HG03520 (cell line): ENCODE results near the gene OPN1SW.

ENCODE experiments used
- ATAC-seq: cut with Tn5 transposase; IDR thresholded peaks from one replicate; pipeline ENCODE4 v1.9.1; 2021; ENCODE audit warnings: mild to moderate bottlenecking, moderate library complexity; ENCODE audit not compliant: unreplicated experiment

OPN1SW gene

DNA sequence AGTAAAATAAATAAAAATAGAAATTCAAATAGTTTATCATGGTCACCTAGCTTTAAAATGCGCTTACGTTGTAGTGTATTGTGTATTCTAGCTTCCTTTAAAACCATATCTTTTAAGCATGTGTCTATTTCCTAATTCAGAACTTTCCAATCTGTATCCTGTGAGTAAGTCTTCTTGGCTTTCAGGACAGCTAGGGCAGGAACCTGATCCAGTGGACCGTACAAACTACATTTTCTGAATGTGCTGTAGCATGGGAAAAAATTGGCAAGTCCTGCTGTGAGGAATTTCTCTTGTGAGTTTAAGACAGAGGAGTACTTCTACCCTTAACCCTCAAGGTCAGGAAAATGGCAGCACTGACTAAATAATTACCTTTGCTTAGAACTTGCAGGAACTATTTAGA, 12.1 kb downstream of the OPN1SW start:
- no peak for ATAC-seq

DNA sequence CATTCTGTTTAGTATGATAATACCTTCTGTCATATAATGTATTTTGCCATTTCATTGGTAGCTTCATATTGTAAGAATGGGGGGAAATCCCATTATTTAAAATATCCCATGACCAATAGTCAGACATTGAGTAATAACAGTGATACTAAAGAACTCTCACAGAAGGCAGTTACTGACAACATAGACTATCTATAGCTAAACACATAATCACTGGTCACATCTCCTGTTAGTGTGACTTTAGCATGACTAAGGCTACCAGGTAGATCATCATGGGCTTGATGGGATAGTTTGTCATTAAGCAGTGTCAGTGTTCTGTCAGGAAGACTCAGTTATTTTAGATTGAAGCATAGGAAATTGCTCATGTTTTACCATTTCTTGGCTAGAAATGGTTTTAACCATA, 16.4 kb downstream of the OPN1SW start:
- no peak for ATAC-seq

DNA sequence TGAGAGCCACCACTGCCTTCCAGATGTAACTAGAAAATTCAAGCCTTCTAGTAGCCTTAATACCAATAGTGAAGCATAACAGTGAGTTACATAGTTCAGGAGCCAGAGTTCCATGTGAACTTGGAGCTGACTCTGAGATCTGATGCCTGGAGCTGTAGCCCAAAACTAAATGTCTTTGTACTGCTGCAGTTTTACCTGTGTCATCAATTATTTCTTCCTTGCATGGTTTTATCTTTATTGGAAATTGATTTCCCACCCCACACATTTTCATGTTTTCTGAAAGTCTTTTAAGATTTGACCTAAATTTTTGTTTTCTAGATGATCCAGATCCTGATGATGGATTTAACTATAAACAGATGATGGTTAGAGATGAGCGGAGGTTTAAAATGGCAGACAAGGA, 17.0 kb downstream of the OPN1SW start:
- no peak for ATAC-seq

DNA sequence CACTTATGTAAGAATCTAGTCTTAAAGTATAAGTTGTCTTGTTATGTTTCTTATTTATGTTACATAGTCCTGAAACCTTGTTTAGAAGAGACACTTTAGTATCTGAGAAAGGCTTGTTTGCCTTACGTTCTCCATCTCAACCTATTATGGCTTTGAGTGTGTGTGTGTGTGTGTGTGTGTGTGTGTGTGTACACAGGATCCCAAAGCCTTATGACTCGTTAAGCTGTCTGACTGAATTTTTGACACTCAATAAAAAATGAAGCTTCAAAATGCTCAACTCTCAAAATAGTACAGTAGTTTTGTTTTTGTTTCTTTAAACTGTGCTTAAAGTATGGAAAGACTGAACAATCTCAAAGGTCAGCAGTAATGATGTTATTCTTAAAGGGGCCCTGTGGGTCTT, 18.4 kb downstream of the OPN1SW start:
- ATAC-seq, result no peak

DNA sequence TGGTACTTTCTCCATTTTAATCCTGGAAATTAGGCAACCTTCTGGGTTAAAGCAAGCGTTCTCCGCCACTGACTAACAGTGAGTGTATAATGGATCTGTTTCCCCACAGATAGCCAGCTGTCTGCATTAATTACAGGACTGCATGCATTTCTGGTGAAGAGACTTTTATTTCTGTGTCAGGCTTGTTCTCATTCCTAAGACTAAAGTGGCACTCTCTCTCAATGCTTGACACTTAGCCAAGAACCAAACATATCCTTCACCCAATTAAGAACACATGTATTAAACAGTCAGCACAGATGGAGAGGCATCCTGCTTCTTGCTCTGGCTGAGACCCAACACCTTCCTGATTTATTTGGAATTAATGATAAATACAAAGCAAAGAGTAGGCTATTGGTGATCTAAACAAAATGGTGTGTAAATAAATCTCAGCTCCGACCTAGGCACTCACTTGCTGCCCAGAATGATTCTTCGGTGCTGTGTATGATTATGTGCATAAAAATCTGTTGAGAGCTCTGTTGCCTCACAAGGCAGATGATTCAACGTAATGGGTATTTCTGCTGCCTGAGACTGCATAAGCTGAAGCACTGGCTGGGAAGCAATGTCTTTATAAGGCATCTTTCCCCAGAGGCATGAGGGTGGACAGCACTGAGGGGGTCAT, 19.6 kb downstream of the OPN1SW start:
- ATAC-seq, result no peak

DNA sequence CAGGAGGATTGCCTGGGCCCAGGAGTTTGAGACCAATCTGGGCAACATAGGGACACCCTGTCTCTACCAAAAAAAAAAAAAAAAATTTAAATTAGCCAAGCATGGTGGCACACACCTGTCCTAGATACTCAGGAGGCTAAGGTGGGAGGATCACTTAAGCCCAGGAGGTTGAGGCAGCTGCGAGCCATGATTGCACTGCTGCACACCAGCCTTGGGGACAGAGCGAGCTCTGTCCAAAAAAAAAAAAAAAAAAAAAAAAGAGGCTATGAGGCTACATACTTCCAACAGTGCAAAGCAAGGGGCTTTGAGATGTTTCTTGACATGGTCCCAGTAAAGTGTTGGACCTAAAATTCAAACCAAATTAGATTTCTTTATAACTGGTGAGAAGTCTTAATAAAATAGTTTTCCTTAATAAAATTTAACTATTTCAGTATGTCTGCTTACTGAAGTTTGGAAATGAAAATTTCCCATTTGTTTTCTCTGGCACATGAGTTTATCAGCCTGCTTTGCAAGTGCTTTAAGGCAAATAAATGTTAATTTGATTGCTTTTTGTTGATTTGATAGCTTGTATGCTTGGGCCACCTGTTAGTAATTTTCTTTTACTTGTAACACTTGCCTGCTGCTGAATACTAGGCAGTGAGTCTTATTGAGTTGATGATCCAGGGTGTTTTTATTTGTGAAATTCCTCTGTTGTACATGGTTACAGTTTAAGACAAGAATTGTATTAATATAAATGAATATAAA, 20.3 kb downstream of the OPN1SW start:
- no peak for ATAC-seq

DNA sequence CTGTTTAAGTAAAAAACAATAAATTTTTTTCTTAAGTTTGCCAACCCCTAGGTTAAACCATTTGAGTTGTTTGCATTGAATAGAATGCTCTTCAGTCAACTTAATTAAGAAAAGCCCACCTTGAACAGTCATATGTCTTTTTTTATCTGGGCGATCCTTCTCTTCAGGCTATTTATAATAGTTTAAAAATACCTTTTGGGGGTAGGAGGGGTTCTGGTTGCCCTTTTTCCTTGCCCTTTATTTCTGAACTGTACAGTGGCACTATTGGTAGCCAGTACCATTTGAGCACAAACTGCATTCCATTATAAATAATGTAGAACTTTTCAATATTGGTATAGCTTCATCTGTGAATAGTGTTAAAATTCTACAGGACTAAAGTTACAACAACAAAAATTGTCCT, 23.3 kb downstream of the OPN1SW start:
- ATAC-seq, result no peak

DNA sequence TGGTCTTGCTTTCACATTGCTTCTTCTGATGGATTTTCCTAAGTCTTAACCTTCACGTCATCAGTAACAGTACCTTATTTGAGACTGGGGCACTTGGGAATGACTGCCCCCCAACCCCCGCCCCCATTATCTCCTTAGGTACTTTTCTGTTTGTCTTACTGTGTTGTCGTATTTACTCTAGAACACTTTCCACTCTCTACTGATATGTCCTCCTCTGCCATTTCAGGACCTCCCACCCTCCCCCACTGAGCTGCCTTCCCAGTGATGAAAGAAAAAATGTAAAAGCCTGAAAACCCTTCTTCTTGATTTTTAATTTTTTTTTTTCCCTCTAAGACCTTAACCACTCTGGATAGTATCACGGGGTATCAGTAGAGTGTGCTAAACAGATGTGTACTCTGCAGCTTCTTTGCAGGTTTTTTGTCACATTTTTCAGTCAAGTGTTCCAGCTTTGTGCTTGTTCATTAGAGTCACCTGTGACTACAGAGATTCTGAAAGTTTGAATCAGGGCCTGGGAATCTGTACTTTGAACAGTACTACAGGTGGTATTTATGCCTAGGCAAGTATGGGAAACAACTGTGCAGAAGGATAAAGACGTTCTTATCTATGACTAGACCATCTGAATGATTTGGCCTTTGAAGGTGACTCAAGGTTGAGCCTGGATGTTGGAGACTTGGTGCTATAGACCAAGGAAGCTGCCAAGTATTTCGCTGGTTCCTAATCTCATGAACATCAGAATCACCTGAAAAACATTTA, 28.1 kb downstream of the OPN1SW start:
- ATAC-seq, result no peak

DNA sequence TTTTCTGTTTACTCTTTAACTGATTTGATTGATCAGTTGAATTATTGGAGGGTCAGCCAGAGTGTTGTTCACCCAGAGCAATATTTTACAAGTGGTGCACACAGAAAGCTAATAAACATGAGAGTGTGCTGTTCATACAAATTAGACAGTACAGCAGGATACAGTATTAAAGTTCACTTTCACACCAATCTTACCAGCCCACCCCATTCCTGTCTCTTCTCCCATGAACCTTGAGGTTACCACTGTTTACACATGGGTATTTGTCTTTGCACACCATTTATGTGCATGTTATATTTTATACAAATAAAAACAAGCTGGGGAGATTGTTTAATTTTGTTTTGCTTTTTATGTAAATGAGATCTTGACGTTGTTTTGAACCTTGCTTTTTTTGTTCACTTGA, 29.9 kb downstream of the OPN1SW start:
- no peak for ATAC-seq

DNA sequence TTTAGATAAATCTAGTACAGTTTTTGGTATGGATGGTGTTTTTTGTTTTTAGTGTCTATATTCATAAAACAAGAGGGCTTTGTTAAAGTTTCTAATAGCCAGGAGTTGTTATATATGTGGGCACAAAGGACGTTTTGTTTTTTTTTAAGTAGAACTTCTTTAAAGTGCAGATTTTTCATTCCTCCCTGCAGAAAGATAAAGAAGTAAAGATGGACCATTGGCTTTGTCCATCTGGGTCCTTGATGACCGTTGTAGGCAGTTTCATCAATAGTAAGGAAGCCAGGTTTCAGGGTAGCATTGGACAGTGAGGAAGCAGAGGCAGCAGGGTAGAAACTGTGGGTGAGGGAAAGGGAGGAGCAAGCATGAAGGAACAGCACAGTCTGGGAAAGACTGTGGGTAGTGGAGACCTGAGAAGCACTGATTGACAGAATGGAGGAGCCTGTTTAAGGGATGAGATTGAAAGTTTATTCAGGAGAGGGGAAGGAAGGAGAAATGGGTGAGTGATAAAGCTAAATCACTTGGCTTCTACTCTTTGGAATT, 31.2 kb downstream of the OPN1SW start:
- no peak for ATAC-seq

DNA sequence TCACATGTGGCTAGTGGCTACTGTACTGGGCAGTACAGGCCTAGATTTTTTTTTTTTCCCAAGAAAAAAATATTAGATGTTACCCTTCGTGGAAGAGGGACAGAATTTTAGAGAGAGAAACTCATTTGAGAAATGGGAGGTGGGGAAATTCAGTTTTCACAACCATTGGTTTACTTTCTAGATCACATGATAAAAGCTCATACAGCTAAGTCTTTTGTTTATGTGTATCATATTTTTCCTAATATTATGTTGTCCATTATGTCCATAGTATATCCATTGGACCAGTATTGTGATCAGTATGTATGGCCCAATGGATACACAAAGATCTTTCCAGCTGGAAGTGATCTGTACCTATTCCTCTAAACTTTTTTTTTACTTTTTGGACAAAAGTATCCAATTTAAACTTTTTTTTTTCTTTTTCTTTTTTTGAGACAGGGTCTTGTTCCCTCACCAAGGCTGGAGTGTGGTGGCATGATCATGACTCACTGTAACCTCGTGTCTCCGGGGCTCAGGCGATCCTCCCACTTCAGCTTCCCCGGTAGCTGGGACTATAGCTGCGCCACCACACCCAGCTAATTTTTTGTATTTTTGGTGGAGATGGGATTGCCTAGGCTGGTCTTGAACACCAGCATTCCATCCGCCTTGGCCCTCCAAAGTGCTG, 32.4 kb downstream of the OPN1SW start:
- ATAC-seq, result no peak

DNA sequence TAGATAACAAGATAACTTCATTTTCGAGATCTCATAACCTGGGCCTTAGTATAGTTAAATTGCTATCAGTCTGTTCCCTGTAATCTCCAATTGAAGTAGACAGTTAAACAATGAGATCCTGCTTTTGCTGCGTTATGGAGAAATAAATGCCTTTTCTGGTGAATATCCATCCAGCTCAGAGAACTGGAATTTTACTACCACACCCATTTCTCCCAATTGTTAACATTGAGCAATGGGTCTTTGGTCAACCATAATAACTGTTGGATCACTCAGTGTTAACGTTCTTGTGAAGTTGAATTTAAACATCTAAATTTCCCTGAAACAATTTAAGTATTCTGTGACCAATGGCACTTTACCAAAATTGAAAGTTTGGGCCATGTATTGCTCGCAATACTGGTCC, 33.4 kb downstream of the OPN1SW start:
- no peak for ATAC-seq

DNA sequence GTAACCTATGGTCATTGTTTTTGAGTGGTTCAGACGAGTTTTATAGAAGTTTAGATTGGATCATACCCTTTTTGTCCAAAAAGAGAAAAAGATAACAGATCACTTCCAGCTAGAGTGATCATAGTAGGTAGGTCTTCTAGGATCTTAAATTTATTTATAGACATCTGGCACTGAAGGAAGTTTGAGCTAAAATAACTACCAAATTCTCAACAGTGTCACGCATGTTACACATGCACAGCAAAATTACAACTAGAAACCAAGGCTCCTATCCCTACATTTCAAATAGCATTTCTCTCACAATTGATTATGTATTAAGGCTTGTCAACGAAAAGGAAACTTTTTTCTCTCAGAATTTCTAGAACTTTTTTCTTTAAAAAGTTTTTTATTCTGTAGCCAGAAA, 34.1 kb downstream of the OPN1SW start:
- ATAC-seq, result no peak

DNA sequence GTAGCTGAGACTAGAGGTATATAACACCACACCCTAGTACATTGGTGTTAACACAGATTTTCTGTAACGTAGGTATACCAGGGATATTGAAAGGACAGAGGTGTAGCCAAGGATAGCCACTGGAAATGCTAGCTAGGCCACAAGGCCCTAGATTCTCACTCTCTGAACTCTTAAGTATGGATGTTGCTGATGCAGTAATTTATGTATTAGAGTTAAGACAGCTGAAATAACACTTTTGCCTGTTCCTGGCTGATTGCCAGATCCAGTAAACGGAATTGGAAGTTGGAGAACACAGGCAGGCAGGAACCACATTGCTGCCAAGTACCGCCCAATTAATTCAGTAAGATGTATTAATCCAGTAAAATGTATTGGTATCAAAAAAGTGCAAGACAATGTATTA, 34.6 kb downstream of the OPN1SW start:
- ATAC-seq, result no peak

DNA sequence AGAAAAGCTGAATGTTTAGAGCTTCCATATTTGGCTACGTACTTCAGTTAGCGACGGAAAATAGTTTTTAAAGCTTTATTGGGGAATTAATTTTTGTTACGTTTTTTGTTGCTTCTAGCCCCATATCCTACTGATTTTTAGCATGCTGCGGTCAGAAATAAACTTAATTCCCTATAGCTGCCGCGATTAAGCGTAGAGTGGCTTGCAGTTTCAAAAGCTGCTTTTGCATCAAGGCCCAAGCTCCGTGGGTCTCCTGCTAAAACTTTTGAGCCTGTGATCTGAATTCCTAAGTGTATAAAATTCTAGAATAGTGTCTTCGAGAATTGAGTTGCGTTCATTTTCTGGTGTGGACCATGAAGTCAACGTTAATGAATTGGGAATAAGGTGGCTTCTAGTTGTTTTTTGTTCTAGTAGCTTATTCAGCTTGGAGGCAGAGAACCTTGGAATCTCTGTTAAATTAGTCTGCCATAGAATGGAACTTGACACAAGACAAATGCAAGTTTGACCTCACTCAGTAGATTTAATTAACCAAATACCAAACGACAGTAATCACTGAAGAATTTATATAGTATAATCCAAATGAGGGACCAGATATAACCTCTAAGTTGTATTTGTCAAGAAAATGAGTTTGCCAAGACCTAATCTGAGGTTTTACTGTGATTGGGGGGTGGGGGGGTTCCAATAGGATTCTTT, 35.5 kb downstream of the OPN1SW start:
- no peak for ATAC-seq

DNA sequence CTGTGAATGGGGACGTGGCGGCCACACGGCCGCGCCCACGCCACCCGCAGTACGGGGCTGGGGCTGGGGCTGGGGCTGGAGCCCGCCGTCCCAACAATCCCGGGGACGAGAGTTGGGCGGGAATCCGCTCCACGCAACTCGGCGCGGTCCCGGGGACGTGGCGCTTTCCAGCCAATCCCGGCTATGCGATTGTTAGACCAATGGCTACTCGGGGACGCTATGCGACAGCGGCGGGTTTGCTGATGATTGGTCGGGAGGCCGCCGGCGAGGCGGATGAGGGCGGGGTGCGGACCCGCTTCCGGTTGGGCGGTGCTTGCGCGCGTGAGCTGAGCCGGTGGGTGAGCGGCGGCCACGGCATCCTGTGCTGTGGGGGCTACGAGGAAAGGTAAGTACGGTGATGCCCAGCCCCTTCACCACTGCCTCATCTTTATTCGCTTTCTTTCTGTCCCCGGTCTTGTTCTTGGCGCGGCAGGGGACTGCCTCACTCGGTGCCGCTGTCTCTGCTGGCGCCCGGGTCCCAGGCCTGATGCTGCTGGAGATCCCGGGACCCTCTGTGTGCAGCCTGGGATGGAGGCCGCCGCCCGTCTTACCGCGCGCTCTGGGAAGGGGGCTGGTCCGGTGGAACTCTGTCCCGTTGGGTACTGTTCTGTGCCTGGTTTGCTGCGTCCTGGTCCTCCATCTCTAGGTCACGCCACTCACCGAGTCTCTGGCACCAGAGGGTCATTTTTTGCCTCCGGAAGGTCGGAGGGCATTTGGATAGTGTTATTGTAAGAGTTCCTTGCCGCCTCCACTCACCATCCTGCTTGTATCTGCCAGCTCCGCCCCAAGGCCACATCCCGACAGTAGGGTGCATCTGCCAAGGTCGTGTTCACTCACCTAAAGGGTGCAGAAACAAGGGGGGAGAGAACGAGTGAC, 36.3 kb downstream of the OPN1SW start, which contains the start of gene CALU:
Gene CALU, plus strand, starts transcription at position 312 of the 915 bp plus-strand sequence. CDS start 9,225 bp downstream, outside the sequence.
- peak; percentile 96 for ATAC-seq

DNA sequence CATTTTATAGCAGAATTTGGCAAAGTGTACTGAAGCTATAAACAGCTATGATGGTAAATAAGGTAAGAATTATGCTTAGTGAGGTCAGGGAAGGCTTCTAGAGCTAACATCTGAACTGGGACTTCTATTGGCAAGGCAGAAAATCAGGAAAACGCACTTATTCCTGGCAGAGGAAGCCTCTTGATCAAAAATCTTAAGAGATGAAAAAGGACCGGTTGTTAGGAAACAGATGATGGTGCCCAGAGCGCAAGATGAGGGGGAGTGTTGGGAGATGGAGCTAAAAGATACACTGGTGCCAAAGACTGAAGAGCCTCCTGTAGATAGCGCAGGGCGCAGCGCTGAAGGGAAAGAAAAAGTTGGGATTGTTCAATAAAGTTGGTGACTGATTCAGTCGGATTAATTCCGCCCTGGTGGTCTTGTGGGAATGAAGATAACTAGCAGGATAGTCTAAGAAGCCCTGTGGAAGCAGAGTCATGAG, 37.0 kb downstream of the OPN1SW start:
- no peak for ATAC-seq

DNA sequence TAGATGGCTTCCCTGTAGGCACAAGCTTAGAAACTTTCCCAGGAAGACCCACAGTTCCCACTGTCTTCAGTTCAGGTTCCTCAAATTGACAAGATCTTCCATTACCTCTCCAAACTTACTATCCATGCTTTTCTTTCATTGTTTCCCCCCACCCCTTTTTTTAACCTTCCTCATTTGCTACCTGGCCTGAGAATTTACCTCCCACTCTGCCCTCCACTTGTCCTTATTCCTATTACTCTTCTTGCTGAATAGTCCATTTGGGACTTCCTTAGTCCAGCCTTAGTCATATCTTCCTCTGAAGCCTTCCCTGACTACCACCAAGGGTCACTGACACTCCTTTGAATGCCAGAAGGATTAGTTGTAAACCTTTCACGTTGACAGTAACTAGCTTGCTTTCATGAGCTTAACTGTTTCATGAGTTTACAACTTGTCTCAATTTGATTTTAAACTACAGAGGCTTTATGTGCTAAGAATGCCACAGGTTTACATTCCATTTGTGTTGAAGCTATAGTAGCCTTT, 37.7 kb downstream of the OPN1SW start:
- no peak for ATAC-seq

DNA sequence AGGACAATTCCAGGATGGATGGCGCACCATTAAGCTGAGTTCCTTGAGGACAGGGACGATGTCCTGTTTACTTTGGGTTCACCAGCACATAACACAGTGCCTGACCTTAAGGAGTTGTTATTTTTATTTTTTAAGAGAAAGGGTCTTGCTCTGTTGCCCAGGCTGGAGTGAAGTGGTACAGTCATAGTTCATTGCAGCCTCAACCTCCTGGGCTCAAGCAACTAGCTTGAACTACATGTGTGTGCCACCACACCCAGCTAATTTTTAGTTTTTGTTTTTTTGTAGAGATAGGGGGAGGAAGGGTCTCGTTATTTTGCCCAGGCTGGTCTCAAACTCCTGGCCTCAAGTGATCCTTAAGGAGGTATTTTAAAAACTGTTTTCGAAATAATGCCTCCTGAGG, 38.2 kb downstream of the OPN1SW start:
- ATAC-seq, result no peak
